SH-SY5Y (cell line): Measurements from ENCODE around the gene PTPRA.

Experiments used
- GATA2 ChIP-seq: IDR thresholded peaks from 2 replicates; pipeline ENCODE4 v1.6.1; 2011; ENCODE audit warnings: mild to moderate bottlenecking, low read depth, low read length
- GATA3 ChIP-seq: IDR thresholded peaks from 2 replicates; pipeline ENCODE4 v1.6.1; 2011; ENCODE audit warnings: low read depth, mild to moderate bottlenecking, low read length, moderate library complexity

The PTPRA gene

GRCh38 chr20:3045042-3045815 lies 171.9 kb downstream of the PTPRA start:
- TF ChIP-seq GATA3 = no peak

- TF ChIP-seq GATA2 = no peak
- no peak for TF ChIP-seq GATA3
Observed at GRCh38 chr20:3045816-3046676, 172.8 kb downstream of the PTPRA start, which contains the start of gene MRPS26. Gene MRPS26 (plus strand): TSS chr20:3046052. CDS start chr20:3046069, 17 bp downstream.

- no peak for TF ChIP-seq GATA3
- no peak for TF ChIP-seq GATA2
Observed at GRCh38 chr20:3046677-3047462, 173.6 kb downstream of the PTPRA start.

DNA sequence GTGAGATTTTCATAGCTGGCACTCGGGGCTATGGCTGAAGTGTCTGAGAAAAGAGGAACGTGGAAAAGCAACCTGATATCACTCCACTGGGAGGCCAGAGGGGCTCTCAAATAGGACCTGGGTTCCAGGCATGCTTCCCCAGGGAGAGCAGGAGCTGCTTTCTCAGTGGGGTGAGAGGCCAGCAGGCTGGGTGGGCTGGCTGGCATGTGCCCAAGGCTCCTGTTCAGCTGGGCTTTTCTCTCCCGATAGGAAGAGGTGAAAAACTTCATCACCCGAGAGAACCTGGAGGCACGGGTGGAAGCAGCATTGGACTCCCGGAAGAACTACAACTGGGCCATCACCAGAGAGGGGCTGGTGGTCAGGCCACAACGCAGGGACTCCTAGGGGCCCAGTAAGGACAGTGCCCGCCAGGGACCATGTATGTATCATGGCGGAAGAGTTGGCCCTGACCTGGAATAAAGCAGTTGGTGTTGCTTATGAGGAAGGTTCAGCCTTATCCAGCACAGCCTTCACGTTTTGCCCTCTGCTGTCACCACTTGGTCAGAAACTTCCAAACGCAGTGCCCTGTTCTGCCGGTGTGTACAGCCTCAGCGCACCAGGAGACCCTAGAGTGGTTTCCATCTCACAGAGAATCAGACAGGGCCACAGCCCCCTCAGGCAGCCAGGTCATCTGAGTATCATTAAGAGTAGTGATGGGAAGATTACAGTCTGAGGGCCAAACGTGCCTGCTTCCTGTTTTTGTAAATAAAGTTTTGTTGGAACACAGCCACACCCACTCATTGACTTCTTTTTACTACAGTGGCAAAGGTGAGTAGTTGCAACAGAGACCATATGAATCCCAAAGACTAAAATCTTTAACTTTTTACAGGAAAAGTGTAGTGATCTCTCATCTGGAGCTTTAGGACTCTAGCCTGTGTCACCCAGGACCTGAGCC lies 174.5 kb downstream of the PTPRA start:
- TF ChIP-seq GATA3 (no peak), GATA2 (no peak)

DNA sequence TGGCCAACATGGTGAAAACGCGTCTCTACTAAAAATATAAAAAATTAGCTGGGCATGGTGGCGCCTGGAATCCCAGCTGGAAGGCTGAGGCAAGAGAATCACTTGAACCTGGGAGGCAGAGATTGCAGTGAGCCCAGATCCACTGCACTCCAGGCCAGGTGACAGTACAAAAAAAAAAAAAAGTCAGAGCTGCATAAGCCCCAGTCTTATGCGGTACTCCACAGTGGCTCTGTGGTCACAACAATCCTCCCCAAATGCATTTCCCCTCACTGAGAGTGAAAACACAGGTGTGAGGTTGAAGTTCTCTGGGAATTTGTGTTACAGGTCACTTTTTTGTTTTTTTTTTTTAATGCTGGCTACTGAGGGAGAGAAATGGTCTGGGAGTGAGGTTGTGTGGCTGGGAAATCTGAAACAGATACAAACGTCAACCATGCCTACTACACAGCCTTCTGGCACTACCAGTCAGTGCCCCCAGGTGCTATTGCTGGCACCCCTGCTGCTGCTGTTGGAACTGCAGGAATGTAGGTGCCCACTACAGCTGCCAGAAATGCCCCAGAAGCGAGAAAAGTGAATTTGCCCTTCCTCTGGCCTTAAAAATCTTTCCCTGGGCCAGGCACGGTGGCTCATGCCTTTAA lies 178.2 kb downstream of the PTPRA start:
- TF ChIP-seq GATA2 = no peak
- no peak for TF ChIP-seq GATA3

GRCh38 chr20:3059489-3059888 lies 186.2 kb downstream of the PTPRA start:
- no peak for TF ChIP-seq GATA2
- no peak for TF ChIP-seq GATA3

DNA sequence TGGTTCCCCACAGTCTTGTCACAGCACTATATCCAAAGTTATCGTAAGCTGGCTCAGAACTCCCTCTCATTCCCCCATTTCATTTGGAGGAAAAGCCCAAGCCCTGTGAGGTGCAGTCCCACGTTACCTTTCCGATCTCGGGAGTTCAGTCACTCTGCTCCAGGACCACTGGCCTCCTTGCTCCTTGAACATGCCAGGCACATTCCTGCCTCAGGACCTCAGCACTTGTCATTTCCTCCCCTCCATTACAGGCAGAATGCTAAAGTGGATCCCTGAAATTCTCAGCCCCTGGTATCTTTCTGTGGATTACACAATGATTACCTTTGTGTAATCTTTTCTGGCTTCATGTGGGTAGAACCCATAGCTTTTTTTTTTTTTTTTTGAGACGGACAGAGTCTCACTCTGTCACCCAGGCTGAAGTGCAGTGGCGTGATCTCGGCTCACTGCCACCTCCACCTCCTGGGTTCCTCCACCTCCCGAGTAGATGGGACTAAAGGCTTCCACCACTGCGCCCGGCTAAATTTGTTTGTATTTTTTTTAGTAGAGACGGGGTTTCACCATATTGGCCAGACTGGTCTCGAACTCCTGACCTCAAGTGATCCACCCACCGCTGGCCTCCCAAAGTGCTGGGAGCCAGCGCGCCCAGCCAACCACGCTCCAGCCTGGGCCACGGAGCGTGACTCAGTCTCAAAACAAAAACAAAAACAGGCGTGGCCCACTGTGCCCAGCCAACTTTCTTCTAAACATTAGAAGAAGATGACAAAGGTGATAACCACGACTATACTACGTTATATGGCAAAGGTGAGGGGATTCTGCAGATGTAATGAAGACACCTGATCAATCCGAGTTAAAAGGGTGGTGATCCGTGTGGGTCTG lies 194.1 kb downstream of the PTPRA start:
- TF ChIP-seq GATA2 = no peak
- TF ChIP-seq GATA3 = no peak

DNA sequence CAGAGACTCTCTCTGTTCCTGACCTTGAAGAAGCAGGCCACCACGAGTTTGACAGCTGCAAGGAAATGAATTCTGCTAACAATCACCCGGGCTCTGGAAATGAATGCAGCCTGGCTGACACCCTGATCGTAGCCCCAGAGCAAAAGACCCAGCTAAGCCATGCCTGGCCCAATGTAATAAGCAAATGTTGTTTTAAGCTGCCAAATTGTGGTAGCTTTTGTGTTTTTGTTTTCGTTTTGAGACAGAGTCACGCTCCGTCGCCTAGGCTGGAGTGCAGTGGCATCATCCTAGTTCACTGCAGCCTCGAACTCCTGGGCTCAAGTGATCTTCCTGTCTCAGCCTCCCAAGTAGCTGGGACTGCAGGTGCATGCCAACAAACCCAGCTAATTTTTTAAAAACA lies 194.8 kb downstream of the PTPRA start:
- no peak for TF ChIP-seq GATA3
- TF ChIP-seq GATA2 = no peak

DNA sequence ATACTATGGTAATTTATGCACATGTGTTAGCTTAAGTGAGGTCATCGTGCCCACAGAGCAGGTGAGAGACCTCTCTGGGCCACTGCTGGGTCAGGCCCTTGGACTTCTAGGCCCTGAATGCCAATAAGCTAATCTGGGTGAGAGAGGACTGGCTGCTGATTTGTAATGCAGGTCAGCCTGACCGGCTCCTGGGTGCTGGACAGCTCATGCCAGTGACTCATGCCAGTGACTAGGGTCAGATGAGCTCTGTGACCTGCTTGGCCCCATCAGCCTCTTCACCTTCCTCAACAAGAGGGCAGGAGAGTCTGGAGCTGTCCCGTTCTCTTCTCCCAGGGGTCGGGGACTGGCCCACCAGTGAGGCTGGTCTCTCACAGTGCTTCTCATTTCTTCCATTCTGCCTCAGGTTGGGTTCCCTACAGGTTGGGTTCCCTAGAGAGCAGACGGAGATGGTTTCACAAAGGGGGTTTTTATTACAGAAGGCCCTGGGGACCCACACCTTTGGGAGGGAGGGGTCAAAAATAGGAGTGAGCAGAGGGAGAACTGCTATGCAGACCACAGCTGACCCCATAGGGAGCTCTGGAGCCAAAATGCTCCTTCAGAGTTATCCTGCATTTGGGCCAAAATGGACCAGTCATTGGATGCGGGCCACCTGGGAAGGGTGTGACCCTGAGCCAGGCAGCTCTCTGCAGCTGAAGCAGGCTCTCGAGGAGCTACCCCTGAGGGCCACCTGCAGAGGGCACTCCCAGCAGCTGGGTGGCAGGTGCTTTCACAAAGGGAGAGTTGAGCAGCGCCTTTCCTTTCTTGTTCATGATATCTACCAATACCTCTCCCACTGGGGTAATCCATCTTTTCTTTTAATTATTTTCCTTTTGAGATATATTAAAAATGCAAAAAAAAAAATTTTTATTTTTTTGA lies 196.0 kb downstream of the PTPRA start:
- TF ChIP-seq GATA3 (no peak), GATA2 (no peak)

DNA sequence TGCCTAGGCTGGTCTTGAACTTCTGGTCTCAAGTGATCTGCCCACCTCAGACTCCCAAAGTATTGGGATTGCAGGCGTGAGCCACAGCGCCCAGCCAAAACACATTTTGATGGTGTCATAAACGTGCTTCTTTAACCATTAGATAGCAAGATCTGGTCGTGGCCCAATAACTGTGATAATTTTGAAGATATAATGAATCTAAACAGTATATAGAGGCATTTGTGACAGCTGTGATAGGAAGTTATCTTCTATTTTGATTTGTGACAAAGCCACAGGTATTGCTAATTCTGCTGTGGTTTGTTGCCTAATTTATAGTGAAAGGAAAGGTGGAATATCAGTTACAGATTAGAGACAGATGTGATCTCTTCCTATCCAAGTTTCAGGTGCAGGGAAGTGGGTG lies 197.4 kb downstream of the PTPRA start:
- TF ChIP-seq GATA2 (no peak), GATA3 (no peak)

DNA sequence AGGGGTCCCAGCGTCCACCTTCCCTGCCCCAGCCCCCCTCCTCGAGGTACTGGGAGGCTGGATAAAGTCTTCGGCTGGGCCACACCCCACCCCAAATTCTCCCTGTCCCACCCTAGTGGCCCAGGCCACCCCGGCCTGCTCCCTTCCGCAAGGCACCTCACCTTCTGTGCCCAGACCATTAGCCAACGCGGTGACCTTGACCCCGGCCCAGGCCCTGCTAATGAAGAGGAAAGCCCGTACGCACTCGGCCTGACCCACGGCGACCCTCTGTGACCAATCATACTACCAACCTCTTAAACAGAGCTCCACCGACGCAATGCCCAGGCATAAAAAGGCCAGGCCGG lies 198.0 kb downstream of the PTPRA start:
- TF ChIP-seq GATA3 (no peak), GATA2 (no peak)
